Hypothalamus (tissue), 51 donors: ENCODE data around the gene CACNA1B.
A peak's percentile ranks its signal among the peaks of the same experiment; 100 is the strongest.
"Not testable (repeated sequence)": the region's sequence is repeated elsewhere in the genome, so short reads cannot be mapped to it uniquely, and the experiment has no call there.

Experiments
- DNase-seq, 51 donors: peaks; one replicate each; lab custom pipeline; 2025; lab: John Stamatoyannopoulos, UW

CACNA1B gene

DNA sequence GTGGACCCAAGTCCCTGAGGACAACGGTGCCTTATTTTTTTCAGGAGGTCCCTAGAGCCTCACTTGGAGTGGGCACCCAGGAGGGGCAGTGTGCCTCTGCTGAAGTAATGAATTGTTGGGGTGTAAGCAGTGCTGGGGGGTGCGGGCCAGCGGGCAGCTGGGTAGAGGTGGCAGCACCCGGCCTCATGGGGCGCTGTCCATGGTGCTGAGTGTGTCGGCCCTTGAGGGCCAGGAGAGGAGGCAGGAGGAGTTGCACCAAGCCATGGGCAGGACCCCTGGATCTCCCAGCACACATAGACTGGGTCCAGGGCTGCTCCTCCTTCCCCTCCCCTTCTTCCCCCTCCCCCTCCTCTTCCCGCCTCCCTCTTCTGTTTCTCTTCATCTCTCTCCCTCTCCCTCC, 7.0 kb downstream of the CACNA1B start:
- DNase-seq, result peak in 3 of 51 donors; percentile 5 to 28 (median 16)

DNA sequence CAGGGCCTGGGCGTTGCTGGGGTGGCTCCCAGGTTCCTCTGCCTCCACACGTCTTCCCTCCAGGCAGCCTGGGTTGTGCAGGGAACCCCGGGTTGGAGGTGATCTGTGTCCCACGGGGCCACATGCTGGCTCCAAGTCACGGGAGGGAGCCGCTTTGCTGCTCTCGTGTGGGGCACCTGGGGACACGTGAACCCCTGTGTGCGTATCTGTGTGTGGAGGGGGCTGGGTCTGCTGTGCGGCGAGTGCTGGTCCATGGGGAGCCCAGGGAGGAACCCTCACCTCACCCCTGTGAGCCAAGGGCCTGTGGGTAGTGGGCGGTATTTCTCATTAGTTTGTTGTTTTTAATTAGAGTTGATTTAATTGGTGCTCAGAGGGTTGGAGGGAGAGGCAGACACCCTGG, 7.5 kb downstream of the CACNA1B start:
- DNase-seq, result not testable (repeated sequence)

DNA sequence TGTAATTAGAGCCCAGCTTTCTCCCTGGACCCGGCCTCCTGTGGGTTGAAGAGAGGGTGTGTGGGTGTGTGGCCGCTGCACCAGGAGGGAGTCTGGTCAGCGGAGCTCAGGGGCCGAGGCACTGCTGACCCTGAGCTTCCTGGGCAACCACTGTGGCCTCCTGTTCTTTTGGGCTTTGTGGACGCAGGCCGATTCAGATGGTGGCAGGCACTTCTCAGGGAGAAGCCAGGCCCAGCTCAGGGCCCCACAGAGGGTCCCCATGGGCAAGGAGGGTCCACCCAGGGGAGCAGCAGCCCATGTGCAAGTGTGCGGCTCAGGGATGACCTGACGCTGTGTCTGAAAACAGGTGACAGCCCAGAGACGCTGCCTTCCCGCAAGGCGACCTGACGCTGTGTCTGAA, 11.0 kb downstream of the CACNA1B start:
- not testable (repeated sequence) for DNase-seq

DNA sequence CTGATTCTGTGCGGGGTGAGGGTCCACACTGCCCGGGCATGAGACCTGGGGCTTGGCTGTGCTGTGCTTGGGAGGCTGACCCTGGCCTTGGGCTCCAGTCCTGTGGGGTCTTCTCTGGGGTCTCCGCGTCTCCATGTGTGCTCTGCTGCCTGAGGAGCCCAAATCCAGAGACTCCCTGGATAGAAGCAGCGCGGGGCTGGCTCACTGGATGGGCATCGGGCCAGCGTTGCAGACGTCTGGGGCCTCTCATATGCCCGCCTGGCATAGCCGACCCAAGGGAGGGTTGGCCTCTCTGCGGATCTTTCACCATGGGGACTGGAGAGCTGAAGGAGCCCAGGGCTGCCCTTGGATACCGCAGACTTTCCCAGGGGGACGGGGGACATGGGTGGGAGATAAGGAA, 12.4 kb downstream of the CACNA1B start:
- DNase-seq, result not testable (repeated sequence)

DNA sequence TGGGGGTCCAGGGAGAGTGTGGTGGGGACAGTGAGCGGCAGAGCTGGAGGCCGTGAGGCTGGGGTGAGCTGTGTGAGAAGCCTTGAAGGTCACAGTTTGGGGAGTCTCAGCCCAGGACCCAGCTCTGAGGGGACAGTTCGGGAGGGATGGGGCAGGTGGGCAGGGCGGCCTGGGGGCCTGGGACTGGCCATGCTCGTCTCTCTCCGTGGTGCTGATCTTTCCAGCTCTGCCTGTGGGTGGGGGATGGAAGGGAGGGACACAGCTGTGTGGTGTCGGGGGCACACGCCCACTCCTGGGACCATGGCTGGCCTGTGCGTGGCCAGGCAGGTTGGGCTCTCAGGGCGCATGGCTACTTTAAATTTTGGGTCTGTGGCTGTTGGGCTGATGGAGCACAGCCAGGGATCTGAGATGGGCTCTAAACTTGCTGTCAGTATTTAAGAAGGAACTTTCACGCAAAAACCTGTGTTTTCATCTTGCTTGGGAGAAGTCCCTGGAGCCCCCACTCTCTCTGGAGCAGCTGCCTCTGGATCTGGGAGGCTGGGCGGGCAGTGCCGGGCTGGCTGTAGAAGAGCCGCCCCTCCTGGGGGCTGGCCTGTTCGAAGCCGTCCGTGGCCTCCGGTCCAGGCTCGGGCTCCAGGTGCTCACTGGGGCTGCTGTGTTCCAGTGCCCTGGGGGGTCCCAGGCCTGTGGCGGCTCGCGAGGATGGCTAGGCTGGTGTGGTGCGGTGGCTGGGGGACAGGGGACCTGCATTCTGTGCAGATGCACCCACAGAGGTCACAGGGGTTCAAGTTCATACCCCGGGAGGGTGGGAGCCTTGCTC, 13.4 kb downstream of the CACNA1B start:
- not testable (repeated sequence) for DNase-seq

DNA sequence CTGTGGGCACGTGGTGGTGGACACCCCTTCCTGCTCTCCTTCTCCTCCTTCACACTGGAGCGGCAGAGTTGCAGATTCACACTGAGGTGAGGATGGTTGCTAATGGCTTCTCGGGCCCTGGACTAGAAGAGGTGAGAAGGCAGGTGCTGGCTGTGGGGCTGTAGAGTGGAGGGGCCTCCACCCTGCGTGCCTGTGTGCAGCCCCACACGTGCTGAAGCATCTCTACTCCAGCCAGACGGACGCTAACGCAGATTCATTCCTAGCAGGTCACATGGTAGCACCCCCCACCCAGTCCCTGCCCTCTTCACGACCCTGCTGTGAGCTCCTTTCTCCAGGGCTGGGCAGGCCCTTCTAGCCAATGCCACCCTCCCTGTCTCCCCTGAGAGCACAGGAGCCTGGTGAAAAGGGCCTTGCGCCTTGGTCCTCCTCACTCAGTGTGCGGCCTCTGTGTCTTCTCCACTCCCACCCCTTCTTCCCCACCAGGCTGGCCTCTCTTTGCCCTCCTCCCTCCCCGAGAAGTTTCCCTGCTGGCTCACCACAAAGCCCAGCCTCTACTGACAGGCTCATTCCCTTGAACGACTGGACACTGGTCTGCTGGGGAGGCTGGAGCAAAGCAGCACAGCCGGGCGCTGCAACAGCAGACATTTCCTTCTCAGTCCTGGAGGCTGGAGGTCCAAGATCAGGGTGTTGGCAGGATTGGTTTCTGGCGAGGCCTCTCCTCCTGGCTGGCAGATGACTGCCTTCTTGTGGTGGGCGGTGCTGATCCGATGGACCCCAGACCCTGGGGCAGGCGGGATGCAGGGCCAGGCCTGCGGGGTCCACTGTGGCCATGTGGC, 14.2 kb downstream of the CACNA1B start:
- DNase-seq, result no peak

DNA sequence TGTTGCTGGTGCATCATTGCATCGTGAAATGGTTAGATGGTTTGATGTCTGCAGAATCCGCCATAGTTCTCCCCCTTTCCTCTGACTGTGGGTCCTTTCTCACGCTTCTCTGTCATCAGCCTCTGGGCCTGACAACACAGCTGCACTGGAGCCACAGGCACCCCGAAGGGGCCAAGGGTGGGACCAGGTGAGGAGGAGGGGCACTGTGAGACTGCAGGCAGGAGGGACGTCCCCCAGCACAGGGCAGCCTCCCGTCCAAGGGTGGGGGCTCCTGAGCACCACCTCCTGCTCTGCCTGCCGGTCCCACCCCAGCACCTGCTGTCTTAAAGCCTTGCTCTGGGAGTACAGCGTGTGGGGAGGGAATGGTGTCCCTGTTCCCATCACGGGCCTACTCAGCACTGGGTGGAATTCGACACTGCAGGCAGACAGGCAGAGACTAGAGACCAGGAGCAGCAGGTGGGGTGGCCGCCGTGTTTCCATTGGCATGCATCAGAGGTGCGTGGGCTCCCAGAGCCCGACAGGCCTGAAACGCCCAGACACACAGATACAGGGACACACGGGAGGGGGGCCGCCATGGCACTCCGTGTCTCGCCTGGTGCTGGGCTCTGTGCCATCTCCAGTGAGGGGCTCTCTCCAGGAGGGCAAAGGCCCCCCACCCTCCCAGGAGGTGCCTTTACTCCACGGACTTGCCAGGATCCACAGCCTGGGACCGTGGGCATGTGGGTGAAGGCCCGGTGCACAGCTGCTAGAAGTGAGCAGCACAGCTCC, 15.0 kb downstream of the CACNA1B start:
- peak in 2 of 51 donors; percentile 27 to 63 for DNase-seq

DNA sequence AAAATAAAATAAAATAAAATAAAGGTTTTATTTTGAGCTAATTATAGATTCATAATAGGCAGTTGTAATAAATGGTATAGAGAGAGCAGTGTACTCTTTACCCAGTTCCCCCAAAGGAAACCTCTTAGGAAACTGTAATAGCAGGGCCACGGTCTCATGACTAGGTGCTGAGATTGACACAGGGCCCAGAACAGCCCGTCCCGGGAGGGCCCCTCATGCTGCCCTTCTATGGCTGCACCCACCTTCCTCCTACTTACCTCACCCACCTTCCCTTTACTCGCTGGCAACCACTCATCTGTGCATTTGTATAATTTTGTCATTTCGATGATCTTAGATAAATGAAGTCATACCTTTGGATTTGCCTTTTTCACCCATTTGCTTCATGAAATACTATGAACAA, 16.1 kb downstream of the CACNA1B start:
- DNase-seq, result peak in 1 of 51 donors; percentile 31

DNA sequence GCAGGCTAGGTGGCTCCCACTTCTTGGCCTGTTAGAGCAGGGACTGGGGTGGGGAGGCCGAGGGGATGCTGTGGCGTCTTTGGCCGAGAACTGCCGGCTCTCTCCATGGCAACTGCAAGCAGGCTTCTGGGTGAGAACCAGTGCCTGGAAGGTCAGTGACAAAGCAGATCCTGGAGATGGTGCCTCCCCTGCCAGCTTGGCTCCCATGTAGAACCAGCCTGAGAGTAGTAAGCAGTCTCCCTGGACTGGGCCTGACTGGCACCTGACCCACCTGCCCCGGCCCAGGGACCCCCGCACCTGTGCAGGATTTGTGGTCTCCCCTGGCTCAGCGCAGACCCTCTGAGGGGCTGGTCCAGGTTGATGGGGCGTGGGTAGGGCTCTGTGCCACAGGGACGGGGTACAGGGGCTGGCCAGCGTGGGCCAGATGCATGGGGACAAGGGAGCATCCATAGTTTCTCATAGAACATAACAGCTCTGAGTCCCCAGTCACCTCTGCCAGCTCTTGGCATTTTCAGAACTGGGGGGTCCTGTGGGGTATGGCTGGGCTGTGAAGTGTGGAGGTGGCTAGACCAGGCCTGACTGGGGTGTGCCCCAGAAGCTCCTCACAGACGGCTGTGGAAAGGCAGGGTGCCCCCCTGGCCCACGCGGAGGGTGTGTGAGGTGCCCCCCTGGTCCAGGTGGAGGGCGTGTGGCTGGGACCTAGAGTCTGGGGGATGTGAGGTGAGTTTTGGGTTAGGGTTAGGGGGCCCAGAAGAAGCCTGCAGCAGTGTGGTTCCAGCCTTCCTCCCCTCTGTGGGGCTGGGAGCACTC, 22.2 kb downstream of the CACNA1B start:
- DNase-seq, result peak in 1 of 51 donors; percentile 21

DNA sequence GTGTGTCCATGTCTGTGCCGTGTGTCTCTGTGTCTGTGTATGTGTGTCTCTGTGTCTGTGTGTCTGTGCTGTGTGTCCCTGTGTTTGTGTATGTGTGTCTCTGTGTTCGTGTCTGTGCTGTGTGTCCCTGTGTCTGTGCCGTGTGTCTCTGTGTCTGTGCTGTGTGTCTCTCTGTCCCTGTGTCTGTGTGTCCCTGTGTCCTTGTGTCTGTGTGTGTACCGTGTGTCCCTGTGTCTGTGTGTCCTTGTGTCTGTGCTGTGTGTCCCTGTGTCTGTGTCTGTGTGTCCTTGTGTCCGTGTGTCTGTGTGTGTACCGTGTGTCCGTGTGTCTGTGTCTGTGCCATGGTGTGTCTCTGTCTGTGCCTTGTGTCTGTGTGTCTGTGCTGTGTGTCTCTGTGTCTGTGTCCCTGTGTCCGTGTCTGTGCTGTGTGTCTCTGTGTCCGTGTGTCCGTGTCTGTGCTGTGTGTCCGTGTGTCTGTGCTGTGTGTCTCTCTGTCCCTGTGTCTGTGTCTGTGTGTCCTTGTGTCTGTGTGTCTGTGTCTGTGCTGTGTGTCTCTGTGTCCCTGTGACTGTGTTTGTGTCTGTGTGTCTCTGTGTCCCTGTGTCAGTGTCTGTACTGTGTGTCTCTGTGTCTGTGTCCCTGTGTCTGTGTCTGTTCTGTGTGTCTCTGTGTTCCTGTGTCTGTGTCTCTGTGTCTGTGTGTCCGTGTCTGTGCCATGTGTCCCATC, 23.2 kb downstream of the CACNA1B start:
- DNase-seq, result no peak

DNA sequence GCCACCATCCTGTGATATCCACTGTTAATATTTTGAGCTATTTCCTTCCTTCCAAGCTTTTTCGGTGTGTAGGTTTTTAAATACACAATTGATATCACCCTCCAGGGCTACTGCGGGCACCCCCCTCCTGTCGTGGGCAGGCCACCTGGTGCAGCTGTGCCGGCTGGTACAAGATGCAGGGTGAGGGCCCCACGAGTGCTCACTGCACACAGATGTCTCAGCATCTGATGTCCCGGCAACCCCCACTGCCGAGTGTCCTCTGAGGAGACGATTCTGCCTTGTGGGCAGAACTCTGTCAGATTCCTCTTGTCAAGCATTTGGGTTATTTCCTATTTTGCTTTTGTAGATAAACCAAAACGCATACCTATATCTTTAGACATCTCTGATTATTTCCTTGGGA, 25.1 kb downstream of the CACNA1B start:
- DNase-seq, result no peak

DNA sequence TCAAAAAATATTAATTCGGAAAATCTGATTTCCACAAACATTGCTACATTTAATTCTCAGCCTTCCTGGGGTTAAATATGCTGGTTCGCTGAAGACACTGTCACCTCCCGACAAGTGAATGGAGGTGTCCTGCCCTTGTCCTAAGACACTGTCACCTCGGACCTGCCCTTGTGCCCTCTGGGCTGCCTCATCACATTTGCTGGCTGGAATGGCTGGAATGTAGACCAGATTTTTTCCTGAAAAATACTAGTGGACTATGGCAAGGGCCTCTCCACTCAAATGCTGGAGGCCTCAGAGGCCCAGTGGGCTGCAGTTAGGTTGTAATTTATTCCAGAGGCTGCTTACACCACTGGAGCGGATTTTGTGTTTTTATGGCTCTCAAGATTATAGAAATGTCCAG, 28.2 kb downstream of the CACNA1B start:
- no peak for DNase-seq

DNA sequence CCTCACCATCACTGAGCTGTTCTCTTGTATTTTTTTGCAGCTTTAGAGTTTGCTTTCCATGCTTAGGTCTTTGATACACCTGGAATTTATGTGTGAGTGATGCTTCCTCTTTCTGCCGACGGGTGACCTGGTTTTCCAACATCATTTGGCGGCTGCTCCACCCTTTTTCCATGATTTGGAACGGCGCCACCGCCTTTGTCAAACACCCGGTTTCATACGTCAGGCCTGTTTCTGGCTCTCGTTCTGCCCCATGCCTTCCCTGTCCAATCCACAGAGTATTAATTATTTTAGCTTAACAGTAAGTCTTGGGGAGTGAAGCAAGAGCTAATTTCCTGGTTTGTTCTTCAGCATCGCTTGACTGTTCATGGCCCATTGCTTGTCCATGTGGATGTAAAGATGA, 30.2 kb downstream of the CACNA1B start:
- DNase-seq, result no peak

DNA sequence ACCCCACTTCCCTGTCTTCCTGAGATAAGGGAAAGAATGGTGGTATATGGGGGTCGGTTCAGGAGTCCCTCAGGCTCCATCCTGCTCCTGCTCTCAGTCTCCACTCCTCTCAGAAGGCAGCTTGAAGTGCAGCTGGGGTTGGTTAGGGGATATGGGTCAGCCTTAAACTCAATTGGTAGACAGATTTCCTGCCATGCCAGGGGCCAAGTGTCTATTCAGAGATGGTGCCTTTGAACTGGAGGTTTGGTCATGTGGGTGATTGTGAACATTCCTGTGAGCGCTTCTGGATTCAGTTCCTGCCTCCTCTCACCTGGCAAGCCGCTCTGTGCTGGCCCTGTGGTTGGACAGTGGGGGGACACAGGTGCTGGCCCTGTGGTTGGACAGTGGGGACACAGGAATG, 35.1 kb downstream of the CACNA1B start:
- no peak for DNase-seq

DNA sequence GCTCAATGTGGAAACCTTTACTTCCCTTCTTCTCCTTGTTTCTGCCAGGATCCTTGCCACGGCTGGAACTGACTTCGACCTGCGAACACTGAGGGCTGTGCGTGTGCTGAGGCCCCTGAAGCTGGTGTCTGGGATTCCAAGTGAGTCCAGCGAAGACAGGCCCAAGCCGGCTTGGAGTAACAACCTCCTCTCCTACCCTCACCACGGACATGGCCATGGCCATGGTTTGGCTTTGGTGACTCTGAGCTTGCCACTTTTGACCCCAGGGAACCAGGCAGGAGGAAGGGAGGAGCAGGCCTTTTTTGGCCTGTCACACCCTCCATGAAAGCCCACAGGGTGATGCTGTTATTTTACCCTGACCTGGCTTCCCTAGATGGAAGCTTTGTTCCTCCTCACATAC, 35.5 kb downstream of the CACNA1B start:
- no peak for DNase-seq

DNA sequence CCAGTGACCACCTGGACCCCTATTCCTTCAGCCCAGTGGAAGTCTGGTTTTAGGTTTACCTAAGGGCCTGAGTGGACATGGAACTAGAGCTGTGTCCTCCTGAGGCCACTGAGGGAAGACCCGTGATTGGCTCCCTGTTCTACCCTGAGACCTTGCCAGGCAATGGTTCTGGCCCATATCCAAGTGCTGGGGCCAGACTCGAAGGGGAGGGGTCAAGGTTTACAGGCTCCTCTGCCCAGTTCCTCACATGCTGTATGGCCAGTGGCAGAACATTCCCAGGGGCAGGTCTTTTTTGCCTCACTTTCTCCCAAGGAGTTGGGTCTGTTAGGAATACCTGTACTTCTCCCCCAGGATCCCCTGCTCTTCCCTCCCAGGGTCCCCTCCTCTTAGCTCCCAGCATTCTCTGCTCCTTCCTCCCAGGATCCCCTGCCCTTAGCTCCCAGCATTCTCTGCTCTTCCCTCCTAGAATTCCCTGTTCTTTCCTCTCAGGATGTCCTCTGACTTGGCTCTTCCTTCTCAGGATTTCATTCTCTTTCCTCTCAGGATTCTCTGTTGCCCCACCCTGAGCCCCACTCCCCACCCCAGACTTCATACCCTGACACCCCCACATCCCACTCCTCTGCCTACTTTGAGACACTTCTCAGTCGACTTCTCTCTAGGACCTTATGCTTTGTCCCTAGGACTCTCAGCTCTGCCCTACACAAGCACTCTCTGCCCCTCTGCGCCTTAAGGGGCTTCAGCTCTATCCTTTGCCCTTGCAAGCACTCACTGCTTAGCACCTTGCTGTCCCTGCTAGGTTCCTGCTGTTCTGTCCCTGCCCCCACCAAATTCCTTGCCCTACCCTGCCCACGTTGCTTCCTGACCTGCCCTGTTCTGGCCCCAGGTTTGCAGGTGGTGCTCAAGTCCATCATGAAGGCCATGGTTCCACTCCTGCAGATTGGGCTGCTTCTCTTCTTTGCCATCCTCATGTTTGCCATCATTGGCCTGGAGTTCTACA, 36.5 kb downstream of the CACNA1B start:
- DNase-seq, result no peak

DNA sequence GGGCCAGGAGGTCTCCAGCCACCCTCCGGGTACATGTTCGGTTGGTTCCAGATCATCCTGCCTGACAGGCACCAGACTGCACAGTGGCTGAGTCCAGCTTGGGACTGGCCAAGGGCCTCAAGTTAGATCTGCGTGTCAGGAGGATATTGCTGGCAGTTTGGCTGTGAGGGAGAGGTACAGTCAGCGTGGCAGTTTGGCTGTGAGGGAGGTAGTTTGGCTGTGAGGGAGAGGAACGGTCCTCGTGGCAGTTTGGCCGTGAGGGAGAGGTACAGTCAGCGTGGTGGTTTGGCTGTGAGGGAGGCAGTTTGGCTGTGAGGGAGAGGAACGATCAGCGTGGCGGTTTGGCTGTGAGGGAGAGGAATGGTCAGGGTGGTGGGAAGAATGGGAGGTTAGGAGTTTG, 39.0 kb downstream of the CACNA1B start:
- peak in 1 of 51 donors; percentile 50 for DNase-seq

DNA sequence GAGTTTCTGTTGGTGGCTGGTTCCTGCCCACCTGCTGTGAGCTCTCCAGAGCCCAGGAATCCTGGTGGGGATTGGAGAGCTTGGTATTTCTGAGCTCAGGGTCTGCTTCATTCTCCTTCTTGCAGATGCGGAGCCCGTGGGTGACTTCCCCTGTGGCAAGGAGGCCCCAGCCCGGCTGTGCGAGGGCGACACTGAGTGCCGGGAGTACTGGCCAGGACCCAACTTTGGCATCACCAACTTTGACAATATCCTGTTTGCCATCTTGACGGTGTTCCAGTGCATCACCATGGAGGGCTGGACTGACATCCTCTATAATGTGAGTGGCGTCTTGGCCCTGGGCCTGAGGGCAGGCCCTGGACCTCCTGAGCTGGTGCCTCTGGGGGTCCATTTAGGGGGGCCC, 39.5 kb downstream of the CACNA1B start:
- no peak for DNase-seq
